Aorta (tissue), 5 donors: Measurements from ENCODE around the gene LXN. TPM values are rescaled to one million over a fixed set of nuclear protein-coding genes. Genes with fewer than 3 reads are reported as not detected.

Experiments
- ATAC-seq: fragments of 200-7000 bp; cut with Tn5 transposase; one replicate; pipeline ENCODE4 v1.9.1; 2022; ENCODE audit warnings: moderate library complexity; ENCODE audit not compliant: low FRiP score
- DNase-seq, 2 donors: peaks; one replicate each; pipeline ENCODE4 v3.0.0-alpha.2; 2020
- H3K27ac ChIP-seq, 2 donors: one replicate each; pipeline ENCODE4 v1.5.1; 2013; ENCODE audit warnings: low read length in 2 of 2, mild to moderate bottlenecking in 2 of 2, moderate library complexity in 2 of 2, control low read depth in 1 of 2, inconsistent platforms in 1 of 2, low read depth in 1 of 2
- H3K27me3 ChIP-seq, 2 donors: one replicate each; pipeline ENCODE4 v1.6.1; 2013; ENCODE audit warnings: control low read depth in 1 of 2, low read length in 1 of 2, mild to moderate bottlenecking in 1 of 2, moderate library complexity in 1 of 2; ENCODE audit not compliant: insufficient read depth in 2 of 2, control insufficient read depth in 1 of 2
- H3K36me3 ChIP-seq, 2 donors: one replicate each; pipeline ENCODE4 v1.6.1; 2013; ENCODE audit warnings: control low read depth in 1 of 2, low read length in 1 of 2, mild to moderate bottlenecking in 1 of 2; ENCODE audit not compliant: insufficient read depth in 2 of 2, control insufficient read depth in 1 of 2
- H3K4me1 ChIP-seq, 2 donors: one replicate each; pipeline ENCODE4 v1.6.1; 2013; ENCODE audit warnings: low read length in 2 of 2, control low read depth in 1 of 2, mild to moderate bottlenecking in 1 of 2, moderate library complexity in 1 of 2; ENCODE audit not compliant: insufficient read depth in 2 of 2, control insufficient read depth in 1 of 2
- H3K4me3 ChIP-seq, 2 donors: one replicate each; pipeline ENCODE4 v1.5.1; 2013; ENCODE audit warnings: low read length in 2 of 2, control low read depth in 1 of 2, mild to moderate bottlenecking in 1 of 2
- H3K9me3 ChIP-seq: one replicate; pipeline ENCODE4 v1.6.1; 2013; ENCODE audit warnings: mild to moderate bottlenecking, low read length; ENCODE audit not compliant: control insufficient read depth
- WGBS, 2 donors: extraction: QIAGEN DNeasy Blood & Tissue Kit; methylation state at CpG; one replicate each; pipeline ENCODE4 v1.1.7; 2013; 5-methylcytosine and 5-hydroxymethylcytosine counted together
- intact Hi-C, 2 donors: fragments of 100-400 bp; cut with DNase I; formaldehyde crosslinking; loops; one replicate each; pipeline versions ENCODE4 v1.14.2 to v1.15.0; 2022
- polyA plus RNA-seq, 2 donors: library from polyadenylated mRNA; stranded (reverse); fragments of 200-250 nt; gene quantifications; one replicate each; pipeline ENCODE4 v1.2.3, GENCODE V29; 2013
- total RNA-seq, 2 donors: library from RNA; stranded (reverse); fragmentation: NEBNext Ultra II Directional; extraction: Animal tissue kit (Norgen Biotek cat#: 25700); gene quantifications; one replicate each; pipeline ENCODE4 v1.2.1, GENCODE V29; 2021
- donor health status: healthy with polysubstance abuse.
- donor health status: Bipolar disorder and iron deficiency.
- donor health status: DM: no; HTN: no; CAD: no.
- donor health status: DM: no; HTN: no; CAD: no.
- donor health status: DM: yes; HTN: yes; CAD: no.

The LXN gene
- total and polyA plus RNA-seq, 4 donors: 14.1 to 78.1 (median 38.8) TPM

GRCh38 chr3:158660711-158661110 lies 11.7 kb downstream of the LXN start:
- H3K4me1 ChIP-seq: no peaks in the 10 kb centered on the region
- DNase-seq (no peak), ATAC-seq (no peak)
- 94% methylated on average over 4 of the region's 4 CpGs for WGBS, 2 donors
- H3K36me3 ChIP-seq: peaks cover 3 to 5% of the 10 kb centered on the region in 2 donors
- intact Hi-C loops: loop anchor here in 1 of 2 donors (5.0 kb wide), 1 partner anchor 132 kb away; no protein-coding TSS in a partner anchor
- H3K4me3 ChIP-seq: no peak overlapping the region
- no peaks in the 10 kb centered on the region for H3K9me3 ChIP-seq
- no peaks in the 10 kb centered on the region for H3K27me3 ChIP-seq
- no peak overlapping the region for H3K27ac ChIP-seq

- DNase-seq (no peak), ATAC-seq (peak; percentile 81)
- Histone ChIP-seq H3K27me3 (no peaks in the 10 kb centered on the region), H3K9me3 (no peaks in the 10 kb centered on the region), H3K4me3 (no peak overlapping the region), H3K27ac (no peak overlapping the region), H3K4me1 (no peaks in the 10 kb centered on the region), H3K36me3 (peaks cover 3 to 5% of the 10 kb centered on the region in 2 donors)
- intact Hi-C loops: loop anchor here (5.0 kb wide), 2 partner anchors 68 to 133 kb away; no protein-coding TSS in a partner anchor
- 43 to 49% methylated on average over 7 of the region's 7 CpGs for WGBS, 2 donors
Measured at GRCh38 chr3:158659454-158660237, 12.8 kb downstream of the LXN start.

GRCh38 chr3:158658889-158659288 lies 13.6 kb downstream of the LXN start:
- Histone ChIP-seq H3K27me3 (no peaks in the 10 kb centered on the region), H3K27ac (no peak overlapping the region), H3K36me3 (peaks cover 0 to 5% of the 10 kb centered on the region in 2 donors), H3K4me3 (no peak overlapping the region), H3K4me1 (no peaks in the 10 kb centered on the region), H3K9me3 (no peaks in the 10 kb centered on the region)
- WGBS, 2 donors: 92 to 93% methylated on average over 7 of the region's 7 CpGs
- ATAC-seq (no peak), DNase-seq (no peak)
- intact Hi-C loops: loop anchor here in 1 of 2 donors (5.0 kb wide), 2 partner anchors 68 to 133 kb away; no protein-coding TSS in a partner anchor

- WGBS, 2 donors: 74 to 79% methylated on average over 3 of the region's 3 CpGs
- H3K4me1 ChIP-seq: no peaks in the 10 kb centered on the region
- intact Hi-C loops: no loop called here
- H3K27ac ChIP-seq: no peak overlapping the region
- H3K4me3 ChIP-seq: no peak overlapping the region
- no peak for ATAC-seq
- no peaks in the 10 kb centered on the region for H3K9me3 ChIP-seq
- H3K27me3 ChIP-seq: no peaks in the 10 kb centered on the region
- no peak for DNase-seq
- peaks cover 0 to 2% of the 10 kb centered on the region in 2 donors for H3K36me3 ChIP-seq
Measured at GRCh38 chr3:158652463-158652862, 20.0 kb downstream of the LXN start.

- ATAC-seq: no peak
- intact Hi-C loops: no loop called here
- no peak overlapping the region for H3K27ac ChIP-seq
Measured at GRCh38 chr3:158651192-158651591, 21.3 kb downstream of the LXN start.

GRCh38 chr3:158649791-158650190 lies 22.7 kb downstream of the LXN start:
- DNase-seq (no peak), ATAC-seq (no peak)
- Histone ChIP-seq H3K27me3 (no peaks in the 10 kb centered on the region), H3K9me3 (no peaks in the 10 kb centered on the region), H3K4me1 (peaks cover 0 to 2% of the 10 kb centered on the region in 2 donors), H3K36me3 (no peaks in the 10 kb centered on the region), H3K27ac (no peak overlapping the region), H3K4me3 (no peak overlapping the region)
- intact Hi-C loops: no loop called here
- 73 to 78% methylated on average over 4 of the region's 4 CpGs for WGBS, 2 donors

More at GRCh38 chr3:158651192-158651591, 21.3 kb downstream of the LXN start:
- Histone ChIP-seq H3K4me3 (no peak overlapping the region), H3K4me1 (no peaks in the 10 kb centered on the region), H3K27me3 (no peaks in the 10 kb centered on the region), H3K36me3 (no peaks in the 10 kb centered on the region), H3K9me3 (no peaks in the 10 kb centered on the region)
- 95 to 97% methylated on average over 2 of the region's 2 CpGs for WGBS, 2 donors
- no peak for DNase-seq

- WGBS, 2 donors: 0% methylated on average over 41 to 42 of the region's 42 CpGs
- H3K36me3 ChIP-seq: no peaks in the 10 kb centered on the region
- H3K27me3 ChIP-seq: no peaks in the 10 kb centered on the region
- peak within 1 kb of the TSS; percentile 72 to 98 for H3K4me3 ChIP-seq
- H3K27ac ChIP-seq: peak within 1 kb of the TSS; percentile 31 to 60
- DNase-seq: peak; percentile 95 to 96
- ATAC-seq: peak; percentile 97
- intact Hi-C loops: loop anchor here in 1 of 2 donors (5.0 kb wide), 1 partner anchor 107 kb away; no protein-coding TSS in a partner anchor
- H3K9me3 ChIP-seq: no peaks in the 10 kb centered on the region
- H3K4me1 ChIP-seq: peaks cover 0 to 2% of the 10 kb centered on the region in 2 donors
Measured at GRCh38 chr3:158644345-158644908, 28.0 kb downstream of the LXN start, which contains the start of gene GFM1. Gene GFM1, plus strand, starts transcription at chr3:158644527. Its CDS starts 108 bp downstream, at chr3:158644635.

GRCh38 chr3:158642474-158643210 lies 29.8 kb downstream of the LXN start:
- Histone ChIP-seq H3K36me3 (no peaks in the 10 kb centered on the region), H3K27ac (no peak overlapping the region), H3K4me1 (peaks cover 0 to 2% of the 10 kb centered on the region in 2 donors), H3K9me3 (no peaks in the 10 kb centered on the region), H3K4me3 (no peak overlapping the region), H3K27me3 (no peaks in the 10 kb centered on the region)
- intact Hi-C loops: loop anchor here in 1 of 2 donors (5.0 kb wide), 1 partner anchor 105 kb away; no protein-coding TSS in a partner anchor
- ATAC-seq: no peak
- 88 to 92% methylated on average over 6 of the region's 6 CpGs for WGBS, 2 donors
- DNase-seq: no peak
